Tongue (tissue), 2 donors: Measurements from ENCODE around the gene CLEC5A. TPM values are rescaled to one million over a fixed set of nuclear protein-coding genes. Genes with fewer than 3 reads are reported as not detected.
"Not testable (repeated sequence)": the region's sequence is repeated elsewhere in the genome, so short reads cannot be mapped to it uniquely, and the experiment has no call there.

Source experiments
- DNase-seq: peaks from one replicate; pipeline ENCODE4 v3.0.0-alpha.2; 2015
- total RNA-seq: library from RNA; depleted of rRNA; stranded (reverse); fragments of >200 nt; gene quantifications from one replicate; pipeline ENCODE4 v1.2.3, GENCODE V29; 2014

The CLEC5A gene
- not detected for total RNA-seq

DNA sequence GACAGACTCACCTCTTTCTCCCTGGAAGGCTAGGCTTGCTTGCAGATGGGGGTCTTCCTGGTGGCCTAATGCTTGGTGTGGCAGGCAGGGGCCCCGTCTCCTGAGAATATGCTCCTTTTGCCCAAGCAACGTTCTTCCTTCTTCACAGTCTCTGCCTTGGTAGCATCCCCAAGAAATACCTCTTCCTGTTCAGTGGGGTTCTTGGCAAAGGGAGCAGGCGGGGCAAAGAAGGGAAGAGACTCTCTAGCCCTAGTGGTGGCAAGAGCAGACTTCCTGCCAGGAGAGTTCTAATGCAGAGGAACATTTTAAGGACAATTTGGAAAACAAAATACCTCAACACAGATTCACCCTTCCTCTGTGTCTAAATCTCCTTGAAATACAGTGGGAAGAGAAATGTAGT lies at the start of gene CLEC5A:
CLEC5A (minus strand) TSS at position 179 of the 400 bp plus-strand sequence. CDS start 682 bp downstream, outside the sequence.
- DNase-seq, result no peak

DNA sequence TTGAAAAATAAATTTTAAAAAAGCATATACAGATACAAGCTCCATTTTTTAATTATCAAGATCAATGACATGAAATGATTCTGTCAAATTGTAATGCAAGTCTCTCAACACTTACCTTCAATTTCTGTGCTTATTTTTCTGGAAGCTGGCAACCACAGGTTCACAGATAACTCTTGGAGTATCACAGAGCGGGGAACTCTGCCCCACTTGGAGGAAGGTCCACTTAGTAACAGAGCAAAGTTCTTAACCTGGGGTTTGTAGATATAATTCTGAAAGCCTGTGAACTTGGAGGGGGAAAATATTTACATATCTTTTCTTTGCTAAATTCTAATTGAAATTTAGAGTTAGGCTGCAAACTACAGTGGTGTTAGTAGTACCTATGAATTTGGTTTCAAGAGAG lies 46.6 kb upstream of the CLEC5A start:
- no peak for DNase-seq

GRCh38 chr7:141992688-141993087 lies 45.9 kb upstream of the CLEC5A start:
- DNase-seq, result no peak

- DNase-seq, result no peak
Measured at GRCh38 chr7:141992156-141992555, 45.4 kb upstream of the CLEC5A start.

- DNase-seq, result no peak
Measured at GRCh38 chr7:141991140-141991539, 44.4 kb upstream of the CLEC5A start.

GRCh38 chr7:141990011-141990725 lies 43.4 kb upstream of the CLEC5A start:
- no peak for DNase-seq

- DNase-seq, result not testable (repeated sequence)
Measured at GRCh38 chr7:141987803-141988202, 41.0 kb upstream of the CLEC5A start.

DNA sequence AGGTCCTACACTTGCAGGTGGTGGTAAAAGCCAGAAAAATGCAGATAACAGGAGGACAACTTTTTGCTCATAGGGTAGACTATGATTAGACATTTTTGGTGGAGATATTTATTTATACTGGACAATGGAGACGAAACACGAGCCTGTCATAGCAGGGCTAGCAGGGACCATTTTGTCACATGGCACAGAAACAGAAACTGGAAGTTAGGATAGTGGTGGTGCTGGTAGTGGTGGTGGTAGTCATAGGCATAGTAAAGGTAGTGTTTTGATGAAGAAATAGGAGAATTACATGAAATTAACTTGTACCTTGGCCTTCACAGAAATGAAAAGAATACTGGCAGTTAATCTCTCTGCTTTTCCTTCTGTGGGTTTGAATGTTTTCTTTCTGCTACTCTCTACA lies 40.1 kb upstream of the CLEC5A start:
- DNase-seq, result no peak

DNA sequence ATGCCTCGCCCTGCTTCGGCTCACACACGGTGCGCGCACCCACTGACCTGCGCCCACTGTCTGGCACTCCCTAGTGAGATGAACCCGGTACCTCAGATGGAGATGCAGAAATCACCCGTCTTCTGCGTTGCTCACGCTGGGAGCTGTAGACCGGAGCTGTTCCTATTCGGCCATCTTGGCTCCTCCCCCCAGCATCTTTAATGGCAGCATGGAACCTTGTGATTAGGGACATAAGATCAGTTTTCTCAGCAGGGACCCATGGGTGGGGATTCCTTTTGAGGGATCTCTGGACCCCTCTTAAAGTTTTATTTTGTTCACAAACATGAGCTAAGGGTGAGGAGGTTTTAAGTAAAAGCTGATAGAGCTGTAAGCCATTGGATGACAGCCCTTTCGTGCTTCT lies 39.2 kb upstream of the CLEC5A start:
- not testable (repeated sequence) for DNase-seq

DNA sequence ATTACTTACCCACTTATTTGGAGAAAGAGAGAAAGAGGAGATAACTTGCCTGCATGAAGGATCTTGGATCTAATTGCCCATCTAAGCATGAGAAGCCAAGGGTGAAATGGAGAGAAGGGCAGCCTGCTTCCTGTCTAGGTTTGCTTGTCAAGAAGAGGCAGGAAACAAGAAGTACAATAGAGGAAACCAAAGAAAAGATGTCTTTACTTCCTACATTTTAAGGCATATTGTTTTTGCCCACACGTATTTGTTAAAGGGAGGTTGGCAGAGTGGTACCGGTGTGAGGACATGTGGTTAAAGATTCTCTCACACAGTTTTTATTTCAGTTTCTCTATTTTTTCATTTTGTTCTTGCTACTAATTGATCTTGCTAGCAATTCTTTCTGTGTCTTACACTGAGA lies 32.8 kb upstream of the CLEC5A start:
- DNase-seq, result no peak

DNA sequence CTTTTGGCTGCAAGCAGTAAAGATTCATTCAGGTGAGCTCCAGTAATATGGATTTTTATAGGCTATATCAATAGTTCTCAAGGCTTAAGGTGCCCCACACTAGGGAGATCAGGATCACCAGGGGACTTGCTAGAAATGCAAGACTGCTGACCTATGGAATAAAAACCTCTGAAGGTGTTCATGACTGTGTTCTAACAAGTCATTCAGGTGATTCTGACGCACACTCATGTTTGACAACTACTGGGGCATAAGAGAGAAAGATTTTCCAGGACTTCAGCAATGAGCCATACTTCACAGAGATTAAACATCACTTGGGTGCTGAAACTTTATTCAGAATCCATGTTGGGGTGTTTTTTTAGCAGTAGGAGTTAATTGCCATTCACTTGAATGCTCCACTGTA lies 31.6 kb upstream of the CLEC5A start:
- no peak for DNase-seq

DNA sequence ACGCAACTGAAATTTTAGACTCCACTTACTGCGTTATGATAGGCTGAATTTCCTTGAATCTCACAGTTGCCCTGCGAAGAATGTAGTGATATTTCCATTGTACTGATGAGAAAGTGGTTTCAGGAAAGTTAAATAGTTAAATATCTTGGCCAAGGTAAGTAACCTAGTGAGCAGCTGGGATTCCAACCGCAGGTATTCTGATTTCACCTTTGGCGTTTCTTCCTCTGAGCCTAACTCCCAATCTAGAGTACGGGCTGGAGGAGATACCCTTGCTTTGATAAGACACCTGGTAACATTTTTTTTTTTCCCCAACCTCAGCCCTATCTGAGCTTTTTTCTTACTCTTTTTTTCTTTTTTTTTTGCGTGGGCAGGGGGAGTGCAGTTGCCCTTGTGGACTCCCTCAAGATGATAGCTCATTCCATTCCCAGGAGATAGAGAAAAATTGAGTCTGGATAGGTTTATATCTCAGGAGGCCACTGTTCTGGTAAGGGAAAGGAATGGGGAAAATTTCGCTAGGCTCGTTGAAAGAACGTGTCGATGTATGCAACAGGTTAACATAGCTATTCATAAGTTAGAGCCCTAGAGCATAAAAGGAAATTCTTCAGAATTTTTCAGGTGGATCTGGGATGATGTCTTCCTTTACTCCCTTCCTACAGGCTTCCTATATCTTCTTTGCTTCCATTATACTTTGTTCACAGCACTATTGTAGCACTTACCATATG lies 29.9 kb upstream of the CLEC5A start:
- no peak for DNase-seq

DNA sequence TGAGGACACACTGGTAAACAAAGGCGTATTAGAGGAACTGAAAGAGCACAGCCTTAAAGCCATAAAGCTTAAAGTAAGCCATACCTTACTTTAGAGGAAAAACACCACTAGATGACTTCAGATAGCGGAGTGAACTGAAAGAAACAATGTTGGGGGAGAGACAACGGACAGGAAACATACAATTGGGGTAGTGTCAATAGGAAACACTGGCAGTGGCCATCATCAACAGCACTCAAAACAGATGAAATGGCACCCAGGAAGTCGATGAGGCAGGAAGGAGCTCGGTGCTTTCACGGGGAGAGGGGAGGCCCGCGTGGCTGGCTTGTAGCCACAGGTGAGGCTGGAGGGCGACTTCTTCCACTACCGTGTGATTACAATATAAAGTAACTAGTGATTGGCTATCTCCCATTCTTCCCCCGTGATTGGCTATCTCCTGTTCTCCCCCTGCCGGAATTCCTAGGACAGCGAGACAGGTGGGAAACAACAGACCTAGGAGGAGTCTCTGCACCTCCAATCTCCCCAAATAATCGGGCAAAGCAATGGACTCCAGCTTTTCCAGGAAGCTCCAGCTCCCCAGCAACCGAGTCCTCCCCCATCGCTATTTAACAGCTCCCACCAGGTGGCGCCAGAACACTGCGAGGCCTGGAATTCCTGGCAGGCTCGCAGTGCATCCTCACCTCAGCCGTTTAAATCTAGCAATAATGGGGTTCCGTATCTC lies 29.2 kb upstream of the CLEC5A start:
- DNase-seq, result peak; percentile 82

- DNase-seq, result peak; percentile 7
Measured at GRCh38 chr7:141974831-141975230, 28.1 kb upstream of the CLEC5A start.

GRCh38 chr7:141973673-141974072 lies 26.9 kb upstream of the CLEC5A start, which contains the start of gene TAS2R38:
TSS of gene TAS2R38 (minus strand) at chr7:141973773. CDS start at chr7:141973689, 84 bp downstream.
- no peak for DNase-seq

- no peak for DNase-seq
Measured at GRCh38 chr7:141960687-141961422, 14.1 kb upstream of the CLEC5A start.

GRCh38 chr7:141956084-141956483 lies 9.3 kb upstream of the CLEC5A start:
- DNase-seq, result no peak

- no peak for DNase-seq
Measured at GRCh38 chr7:141954334-141954733, 7.6 kb upstream of the CLEC5A start.

DNA sequence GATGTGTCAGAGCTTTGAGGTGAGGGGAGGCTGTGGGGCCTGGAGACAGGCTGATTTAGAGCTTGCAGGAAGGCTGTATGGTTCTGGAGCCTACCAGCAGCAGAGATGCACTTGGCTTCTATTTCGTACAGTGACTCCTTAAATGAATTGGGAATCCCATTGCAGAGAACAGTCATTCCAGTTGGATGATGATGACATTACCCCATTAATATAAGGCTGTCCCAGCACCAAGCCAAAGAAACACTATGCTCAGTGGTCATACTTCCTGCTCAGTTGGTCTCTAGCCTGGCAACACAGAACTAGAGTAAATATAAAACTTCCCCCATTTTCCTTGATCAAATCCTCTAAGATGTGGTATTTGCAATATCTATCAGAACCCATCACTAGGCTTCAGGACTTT lies 5.7 kb upstream of the CLEC5A start:
- no peak for DNase-seq

- DNase-seq, result no peak
Measured at GRCh38 chr7:141950806-141951205, 4.0 kb upstream of the CLEC5A start.

DNA sequence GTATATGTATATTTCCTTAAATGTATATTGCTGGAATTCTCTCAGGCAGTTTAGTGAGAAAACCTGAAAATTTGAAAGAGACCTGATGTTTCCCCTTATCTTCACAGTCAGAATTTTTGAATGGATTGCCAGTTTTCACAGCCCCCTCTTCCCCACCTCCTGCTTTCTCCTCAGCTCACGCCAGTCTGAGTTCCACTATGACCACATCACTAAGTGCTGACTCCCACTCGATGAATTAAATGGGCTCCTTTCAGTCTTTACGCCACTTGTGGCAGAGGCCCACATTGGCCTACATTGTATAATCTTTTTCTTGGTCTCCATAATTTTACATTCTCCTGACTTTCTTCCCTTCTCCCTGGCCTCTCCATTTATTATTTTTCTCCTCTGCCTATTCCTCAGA lies 3.1 kb upstream of the CLEC5A start:
- DNase-seq, result no peak

DNA sequence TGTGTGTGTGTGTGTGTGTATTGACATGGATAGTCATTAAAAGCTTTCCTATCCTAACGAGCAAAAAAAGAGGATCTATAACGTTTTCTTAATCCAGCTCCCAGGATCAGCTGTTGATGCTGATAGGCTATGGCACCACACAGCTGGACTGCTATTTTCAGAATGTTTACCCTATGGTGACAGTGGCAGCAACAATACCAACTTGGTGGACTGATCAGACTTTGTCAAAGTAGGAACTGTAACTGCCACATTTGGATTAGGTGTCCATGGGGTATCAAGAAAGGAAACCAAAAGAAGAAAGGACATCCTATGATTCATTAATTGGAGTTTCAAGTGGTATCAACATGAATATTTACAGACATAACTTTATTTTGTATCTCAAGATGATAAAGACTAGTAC lies 2.7 kb upstream of the CLEC5A start:
- no peak for DNase-seq
